Measurements from ENCODE around the gene FBXO22.

DNA sequence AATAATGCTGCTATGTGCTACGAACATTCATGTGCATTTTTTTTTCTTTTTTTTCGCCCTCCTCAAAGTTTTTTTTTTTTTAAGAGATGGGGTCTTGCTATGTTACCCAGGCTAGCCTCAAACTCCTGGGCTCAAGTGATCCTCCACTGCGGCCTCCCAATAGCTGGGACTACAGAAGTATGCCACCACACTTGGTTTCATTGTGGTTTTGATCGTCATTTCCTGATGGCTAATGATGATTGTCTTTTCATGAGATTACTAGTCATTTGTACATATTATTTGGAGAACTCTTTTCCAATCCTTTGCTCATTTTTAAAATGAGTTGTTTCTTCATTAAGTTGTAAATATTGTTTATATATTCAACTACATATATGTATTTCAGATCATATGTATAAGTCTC lies 48.8 kb downstream of the FBXO22 start:
- TF ChIP-seq BACH1 (IDR thresholded peaks at IDR 0.05; ENCODE audit: low read length) (no peak), EZH2 (IDR thresholded peaks at IDR 0.05; ENCODE audit: low read depth, low read length, severe bottlenecking) (no peak), BCL11A (IDR thresholded peaks at IDR 0.05; ENCODE audit: low read depth in 2 of 2, low read length in 2 of 2) (no peak), SP1 (IDR thresholded peaks at IDR 0.05; ENCODE audit: low read depth, low read length) (no peak), POLR2AphosphoS5 (IDR thresholded peaks at IDR 0.05; ENCODE audit: low read depth, low read length) (no peak)
